Colonic mucosa (tissue), 4 donors: Measurements from ENCODE around the gene ARHGEF38. TPM values are rescaled to one million over a fixed set of nuclear protein-coding genes. Genes with fewer than 3 reads are reported as not detected.

Experiments
- DNase-seq: peaks from one replicate; pipeline ENCODE4 v3.0.0-alpha.2; 2020
- H3K27ac ChIP-seq: fragments of 200-600 bp; one replicate; pipeline ENCODE4 v1.8.0; 2021
- H3K27me3 ChIP-seq: fragments of 200-600 bp; one replicate; pipeline ENCODE4 v1.8.0; 2021
- H3K36me3 ChIP-seq: fragments of 200-600 bp; one replicate; pipeline ENCODE4 v1.8.0; 2021
- H3K4me1 ChIP-seq: fragments of 200-600 bp; one replicate; pipeline ENCODE4 v1.8.0; 2021; ENCODE audit warnings: mild to moderate bottlenecking
- H3K4me3 ChIP-seq: fragments of 200-600 bp; one replicate; pipeline ENCODE4 v1.8.0; 2021
- H3K9ac ChIP-seq, 2 donors: one replicate each; pipeline ENCODE4 v1.7.0; 2013; ENCODE audit warnings: control low read depth in 2 of 2, low read depth in 2 of 2, low read length in 2 of 2
- H3K9me3 ChIP-seq: fragments of 200-600 bp; one replicate; pipeline ENCODE4 v1.8.0; 2021
- intact Hi-C: fragments of 100-400 bp; cut with DNase I; formaldehyde crosslinking; loops from one replicate; pipeline ENCODE4 v1.14.1; 2022
- total RNA-seq, 2 donors: library from RNA; stranded (reverse); fragmentation: NEBNext Ultra II Directional in 1 of 2; extraction: Animal tissue kit (Norgen Biotek cat#: 25700) in 1 of 2; gene quantifications; one replicate each; pipeline ENCODE4 v1.2.1, GENCODE V29; 2021
- TF ChIP-seq, protein P1 (sequence below): fragments of 200-600 bp; IDR thresholded peaks from one replicate; pipeline ENCODE4 v1.8.0; 2022; ENCODE audit warnings: antibody characterized with exemption, mild to moderate bottlenecking
- donor health status: healthy.
- donor health status: DM: no; HTN: no; CAD: no.
- donor health status: DM: no; HTN: no; CAD: no.

Gene ARHGEF38
- total RNA-seq, 2 donors from 2014 or later, result 14.4 to 14.8 TPM

- Histone ChIP-seq H3K9ac (no peak overlapping the region), H3K4me1 (no peaks in the 10 kb centered on the region), H3K27me3 (no peaks in the 10 kb centered on the region), H3K9me3 (no peaks in the 10 kb centered on the region), H3K4me3 (no peak overlapping the region), H3K27ac (no peak overlapping the region), H3K36me3 (no peaks in the 10 kb centered on the region)
- intact Hi-C loops, result no loop called here
- TF ChIP-seq, protein P1, sequence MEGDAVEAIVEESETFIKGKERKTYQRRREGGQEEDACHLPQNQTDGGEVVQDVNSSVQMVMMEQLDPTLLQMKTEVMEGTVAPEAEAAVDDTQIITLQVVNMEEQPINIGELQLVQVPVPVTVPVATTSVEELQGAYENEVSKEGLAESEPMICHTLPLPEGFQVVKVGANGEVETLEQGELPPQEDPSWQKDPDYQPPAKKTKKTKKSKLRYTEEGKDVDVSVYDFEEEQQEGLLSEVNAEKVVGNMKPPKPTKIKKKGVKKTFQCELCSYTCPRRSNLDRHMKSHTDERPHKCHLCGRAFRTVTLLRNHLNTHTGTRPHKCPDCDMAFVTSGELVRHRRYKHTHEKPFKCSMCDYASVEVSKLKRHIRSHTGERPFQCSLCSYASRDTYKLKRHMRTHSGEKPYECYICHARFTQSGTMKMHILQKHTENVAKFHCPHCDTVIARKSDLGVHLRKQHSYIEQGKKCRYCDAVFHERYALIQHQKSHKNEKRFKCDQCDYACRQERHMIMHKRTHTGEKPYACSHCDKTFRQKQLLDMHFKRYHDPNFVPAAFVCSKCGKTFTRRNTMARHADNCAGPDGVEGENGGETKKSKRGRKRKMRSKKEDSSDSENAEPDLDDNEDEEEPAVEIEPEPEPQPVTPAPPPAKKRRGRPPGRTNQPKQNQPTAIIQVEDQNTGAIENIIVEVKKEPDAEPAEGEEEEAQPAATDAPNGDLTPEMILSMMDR, result no peak
- DNase-seq, result no peak
Observed at GRCh38 chr4:105591573-105591972, 39.2 kb downstream of the ARHGEF38 start.

DNA sequence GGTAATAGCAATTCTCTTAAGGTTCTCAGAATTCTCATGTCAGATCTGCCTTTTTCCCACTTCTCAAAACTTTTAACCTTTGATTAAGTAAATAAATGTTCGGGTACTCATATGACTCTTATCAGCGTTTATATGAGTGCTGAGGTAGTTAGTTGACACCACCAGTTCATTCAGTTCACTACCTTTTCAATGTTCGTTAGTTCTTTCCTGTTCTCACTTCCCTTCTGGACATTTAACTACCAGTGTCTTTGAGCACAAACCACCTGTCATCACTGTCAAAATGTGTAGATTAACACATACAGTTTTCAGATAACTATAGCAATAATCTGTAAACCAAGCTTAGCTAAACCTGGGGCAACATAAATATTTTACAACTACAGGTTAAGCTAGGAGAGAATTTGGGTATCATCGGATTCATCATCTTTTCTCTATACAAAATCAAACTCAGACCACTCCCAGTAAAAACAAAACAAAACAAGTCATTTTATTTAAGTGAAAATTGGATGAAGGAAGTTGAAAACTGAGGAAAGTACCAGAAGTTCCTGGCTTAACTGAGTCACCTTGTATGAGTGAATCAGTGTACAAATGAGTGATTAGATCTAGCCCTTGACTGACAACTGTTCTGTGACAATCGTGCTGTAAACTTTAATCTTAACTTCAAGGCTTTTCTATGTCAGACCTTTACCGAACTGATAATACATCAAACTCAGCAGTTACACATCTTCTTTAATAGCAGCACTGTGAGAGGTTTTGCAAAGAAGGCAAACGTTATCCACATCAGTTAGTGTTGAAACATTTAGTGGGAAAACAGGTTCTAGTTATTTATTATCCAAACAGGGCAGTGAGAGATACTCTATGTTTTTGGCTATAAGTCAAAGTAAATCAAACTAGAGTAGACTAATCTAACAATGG lies 41.9 kb downstream of the ARHGEF38 start:
- intact Hi-C loops, result no loop called here
- DNase-seq, result no peak
- no peak overlapping the region for H3K9ac ChIP-seq

GRCh38 chr4:105596684-105597083 lies 44.3 kb downstream of the ARHGEF38 start:
- intact Hi-C loops, result no loop called here
- H3K36me3 ChIP-seq, result no peaks in the 10 kb centered on the region
- TF ChIP-seq, protein P1, result no peak
- DNase-seq, result no peak
- H3K4me1 ChIP-seq, result no peaks in the 10 kb centered on the region
- no peak overlapping the region for H3K27ac ChIP-seq
- no peaks in the 10 kb centered on the region for H3K27me3 ChIP-seq
- H3K9ac ChIP-seq, result no peak overlapping the region
- H3K4me3 ChIP-seq, result no peak overlapping the region
- no peaks in the 10 kb centered on the region for H3K9me3 ChIP-seq

More for the DNA sequence above, 41.9 kb downstream of the ARHGEF38 start:
- TF ChIP-seq, protein P1, result no peak
- Histone ChIP-seq H3K36me3 (no peaks in the 10 kb centered on the region), H3K4me1 (no peaks in the 10 kb centered on the region), H3K27ac (peak overlapping the region; percentile 68), H3K27me3 (no peaks in the 10 kb centered on the region), H3K4me3 (no peak overlapping the region), H3K9me3 (no peaks in the 10 kb centered on the region)

DNA sequence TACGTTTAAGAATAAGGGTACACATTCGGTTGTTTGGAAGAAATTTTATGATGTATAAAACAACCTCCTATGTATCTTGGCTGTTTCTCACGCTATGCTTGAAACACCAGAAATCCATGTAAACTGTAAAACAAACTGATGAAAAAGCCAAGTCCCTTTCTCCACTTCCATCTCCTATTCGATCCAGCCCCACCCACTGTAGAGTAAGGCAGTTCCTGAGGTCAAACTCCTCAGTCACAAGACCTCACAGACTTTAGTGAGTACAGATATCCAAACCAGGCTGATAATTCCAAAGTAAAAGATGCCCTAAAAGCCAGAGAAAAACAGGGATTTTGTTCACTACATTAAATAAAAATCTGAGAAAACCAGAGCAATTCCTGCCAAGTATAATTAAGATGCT lies 45.6 kb downstream of the ARHGEF38 start:
- intact Hi-C loops, result no loop called here
- H3K36me3 ChIP-seq, result no peaks in the 10 kb centered on the region
- no peak overlapping the region for H3K27ac ChIP-seq
- no peaks in the 10 kb centered on the region for H3K9me3 ChIP-seq
- H3K27me3 ChIP-seq, result no peaks in the 10 kb centered on the region
- no peak overlapping the region for H3K9ac ChIP-seq
- TF ChIP-seq, protein P1, result no peak
- H3K4me1 ChIP-seq, result no peaks in the 10 kb centered on the region
- peak; percentile 56 for DNase-seq
- H3K4me3 ChIP-seq, result no peak overlapping the region

GRCh38 chr4:105598787-105599186 lies 46.4 kb downstream of the ARHGEF38 start:
- no peaks in the 10 kb centered on the region for H3K9me3 ChIP-seq
- no peak overlapping the region for H3K27ac ChIP-seq

More at GRCh38 chr4:105598787-105599186, 46.4 kb downstream of the ARHGEF38 start:
- intact Hi-C loops, result no loop called here
- Histone ChIP-seq H3K9ac (no peak overlapping the region), H3K4me3 (no peak overlapping the region), H3K27me3 (no peaks in the 10 kb centered on the region), H3K36me3 (no peaks in the 10 kb centered on the region), H3K4me1 (no peaks in the 10 kb centered on the region)
- DNase-seq, result no peak
- TF ChIP-seq, protein P1, result no peak
